ENCODE measurements around the gene USH1C. TPM values are rescaled to one million over a fixed set of nuclear protein-coding genes. Genes with fewer than 3 reads are reported as not detected.

Gene USH1C
- not detected in 2 replicates for total RNA-seq (2014; rRNA removed; shearing (Covaris generic))

DNA sequence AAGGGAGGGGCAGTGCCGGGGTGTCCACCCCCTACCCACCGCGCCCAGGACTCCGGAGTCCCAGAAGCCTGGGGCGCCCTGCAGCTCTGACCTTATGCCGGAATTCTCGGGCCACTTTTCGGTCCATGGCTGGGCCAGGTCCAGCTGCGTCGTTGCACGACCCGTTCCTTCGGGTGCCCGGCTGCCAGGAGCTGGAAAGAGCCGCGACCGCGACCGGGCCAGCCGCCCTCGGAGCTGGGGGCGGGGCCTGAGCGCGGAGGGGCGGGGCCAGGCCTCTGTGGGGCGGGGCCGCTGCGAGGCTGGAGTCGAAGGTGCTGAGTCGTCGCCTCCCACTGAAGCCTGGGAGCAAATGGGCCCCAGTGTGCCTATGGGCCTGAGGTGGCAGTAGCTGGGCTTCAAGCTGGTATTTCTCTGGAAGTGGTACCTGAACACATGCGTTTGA is at the start of gene USH1C:
Gene USH1C (minus strand): TSS at position 236 of the 442 bp plus-strand sequence. CDS start 109 bp downstream, at position 127.
- DNase-seq (ENCODE audit: low read depth) = no peak

GRCh38 chr11:17593466-17594245 is 49.4 kb upstream of the USH1C start:
- DNase-seq (ENCODE audit: low read depth) = no peak

DNA sequence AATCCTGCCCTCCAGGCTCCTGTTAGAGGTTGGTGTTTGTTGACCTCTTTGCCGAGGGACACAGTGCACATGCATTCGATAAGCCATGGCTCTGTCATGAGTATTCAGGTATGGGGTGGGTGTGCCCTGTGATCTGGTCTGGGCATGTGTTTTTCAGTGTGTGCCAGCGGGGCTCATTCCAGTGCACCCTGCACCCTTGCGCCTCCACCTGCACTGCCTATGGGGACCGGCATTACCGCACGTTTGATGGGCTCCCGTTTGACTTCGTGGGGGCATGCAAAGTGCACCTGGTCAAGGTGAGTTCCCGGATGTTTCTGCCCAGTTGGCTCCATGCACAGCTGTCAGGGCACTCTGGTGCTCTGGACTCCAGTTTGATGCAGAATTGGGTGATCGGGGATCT is 47.1 kb upstream of the USH1C start:
- DNase-seq (ENCODE audit: low read depth) = no peak

DNA sequence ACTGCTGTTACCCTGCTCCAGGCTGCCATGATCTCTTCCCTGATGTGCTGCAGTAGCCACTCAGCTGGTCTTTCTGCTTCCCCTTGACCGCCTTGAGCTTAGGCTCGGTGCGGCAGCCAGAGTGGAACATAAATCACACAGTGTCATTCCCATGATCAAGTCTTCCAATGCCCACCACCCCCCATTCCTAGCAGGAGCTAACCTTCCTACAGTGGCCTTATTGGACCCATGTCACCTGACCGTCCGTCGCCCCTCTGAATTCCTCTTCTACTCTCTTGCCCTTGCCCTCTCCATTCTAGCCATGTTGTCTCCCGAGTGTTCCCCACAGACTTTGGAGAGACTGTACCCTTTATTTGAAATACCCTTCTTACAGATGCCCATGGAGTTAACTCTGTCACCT is 46.2 kb upstream of the USH1C start:
- no peak for DNase-seq (ENCODE audit: low read depth)

DNA sequence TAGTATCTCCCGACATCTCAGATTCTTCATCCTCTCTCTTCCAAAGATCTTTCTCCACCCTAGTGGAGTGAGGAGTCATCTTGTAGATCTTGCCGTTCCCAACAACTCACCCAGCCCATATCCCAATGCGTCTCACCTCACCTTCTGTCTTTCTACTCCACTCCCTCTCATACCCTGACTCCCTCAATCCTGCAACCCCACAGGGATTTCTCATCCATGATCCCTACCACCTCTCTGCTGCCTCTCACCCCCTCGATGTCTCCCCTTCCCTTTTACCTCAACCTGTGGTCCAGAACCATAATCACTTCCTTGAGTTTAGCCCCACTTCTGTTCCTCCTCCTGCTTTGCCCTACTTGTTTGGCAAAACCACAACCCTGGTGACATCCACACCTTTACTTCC is 44.5 kb upstream of the USH1C start:
- no peak for DNase-seq (ENCODE audit: low read depth)

DNA sequence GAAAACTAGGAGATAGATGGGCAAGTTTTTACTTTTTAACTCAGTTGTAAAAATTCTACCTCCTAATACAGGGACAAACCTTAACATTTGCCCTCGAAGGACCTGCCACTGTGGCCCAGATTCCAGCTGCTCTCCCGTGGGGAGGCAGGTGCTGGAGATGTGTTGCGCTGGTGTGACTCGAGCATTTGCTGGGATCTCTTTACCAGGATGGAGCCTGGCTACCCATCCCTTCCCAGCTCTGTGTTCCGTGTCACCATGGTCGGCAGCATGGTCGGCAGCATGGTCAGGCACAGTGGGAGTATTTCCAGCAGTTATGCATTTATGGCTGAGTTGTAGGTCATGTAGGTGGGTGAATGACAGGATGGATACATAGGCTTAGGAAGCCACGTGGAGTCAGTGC is 44.0 kb upstream of the USH1C start:
- DNase-seq (ENCODE audit: low read depth) = no peak

- no peak for DNase-seq (ENCODE audit: low read depth)
Observed at GRCh38 chr11:17585911-17586695, 41.9 kb upstream of the USH1C start.

DNA sequence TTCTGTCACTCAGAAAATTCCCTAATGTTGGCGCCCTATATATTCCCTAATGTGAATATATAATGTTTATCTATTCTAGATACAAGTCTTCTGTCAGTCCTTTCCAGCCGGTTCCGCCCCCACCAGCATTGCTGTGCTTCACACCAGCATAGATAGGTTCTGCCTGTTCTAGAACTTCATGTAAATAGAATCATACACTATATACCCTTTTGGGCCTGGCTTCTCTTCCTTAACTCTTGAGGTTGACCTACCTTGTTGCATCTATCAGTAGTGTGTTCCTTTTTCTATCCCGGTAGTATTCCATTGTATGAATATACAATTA is 37.5 kb upstream of the USH1C start:
- no peak for DNase-seq (ENCODE audit: low read depth)

DNA sequence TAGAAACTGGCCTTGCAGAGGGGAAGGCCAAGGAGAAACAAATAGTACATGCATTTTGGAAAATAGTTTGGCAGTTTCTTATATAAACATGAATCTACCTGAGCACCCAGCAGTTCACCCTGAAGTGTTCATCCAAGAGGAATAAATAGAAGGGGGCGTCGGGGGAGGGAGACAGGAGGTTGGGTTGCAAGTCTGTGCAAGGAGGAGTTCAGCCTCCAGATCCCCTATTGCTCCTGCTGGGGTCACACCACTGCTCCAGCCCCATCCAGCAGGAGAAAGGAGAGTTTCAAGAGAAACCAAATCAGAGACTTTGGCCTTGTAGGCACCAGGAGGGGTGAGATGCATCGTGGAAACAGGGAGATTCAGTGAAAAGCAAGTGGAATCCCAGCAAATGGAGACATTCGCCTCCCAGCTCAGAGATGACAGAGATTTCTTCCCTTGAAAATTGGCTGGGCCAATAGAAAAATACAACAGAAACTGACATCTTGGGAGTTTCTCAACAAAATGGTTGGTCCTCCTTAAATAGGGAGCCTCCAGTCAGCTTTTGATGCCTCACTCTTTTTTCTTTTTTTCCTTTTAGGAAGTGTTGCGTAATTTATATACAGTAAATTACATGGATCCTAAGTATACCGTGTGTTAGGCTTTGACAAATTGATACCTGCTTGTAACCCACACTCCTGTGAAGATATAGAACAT is 37.0 kb upstream of the USH1C start:
- DNase-seq (ENCODE audit: low read depth) = no peak

DNA sequence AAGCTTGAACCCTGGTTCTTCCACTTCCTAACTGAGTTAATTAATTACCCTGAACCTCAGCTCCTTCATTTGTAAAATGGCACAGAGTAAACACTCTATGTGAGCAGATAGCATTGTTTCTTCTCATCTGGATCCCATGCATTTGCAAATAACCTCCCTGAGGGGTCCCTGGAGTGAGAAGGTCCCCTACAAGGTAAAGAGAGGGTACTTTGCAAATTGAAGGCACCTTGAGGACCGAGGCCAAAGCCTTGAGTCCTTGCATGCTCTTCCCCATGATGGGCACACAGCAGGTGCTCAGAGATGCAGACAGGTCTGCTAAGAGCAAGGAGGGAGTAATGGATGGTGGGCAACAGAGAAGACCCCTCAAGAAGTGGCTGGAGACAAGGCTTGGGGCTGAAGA is 36.1 kb upstream of the USH1C start:
- DNase-seq (ENCODE audit: low read depth) = no peak

DNA sequence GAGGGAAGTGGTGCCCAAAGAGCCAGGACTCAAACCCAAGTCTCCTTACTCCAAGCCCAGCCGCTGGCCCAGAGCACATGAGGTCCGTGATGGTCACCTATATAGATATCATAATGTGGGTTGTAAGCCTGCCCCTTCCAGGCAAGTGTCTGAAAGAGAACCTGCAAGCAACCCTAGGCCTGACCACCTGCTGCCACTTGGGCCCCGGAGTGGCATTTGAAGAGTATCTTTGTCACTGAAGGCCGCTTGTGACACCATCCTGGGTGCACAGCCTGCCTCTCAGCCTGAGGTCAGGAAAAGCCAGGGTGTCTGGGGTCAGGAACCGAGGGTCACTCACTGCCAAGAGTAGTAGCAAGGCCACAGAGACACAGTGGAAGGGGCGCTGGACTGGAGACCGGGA is 35.2 kb upstream of the USH1C start:
- no peak for DNase-seq (ENCODE audit: low read depth)

GRCh38 chr11:17578958-17579357 is 34.7 kb upstream of the USH1C start:
- DNase-seq (ENCODE audit: low read depth) = no peak

GRCh38 chr11:17578296-17578695 is 34.1 kb upstream of the USH1C start:
- no peak for DNase-seq (ENCODE audit: low read depth)

GRCh38 chr11:17575431-17576425 is 31.5 kb upstream of the USH1C start:
- no peak for DNase-seq (ENCODE audit: low read depth)

DNA sequence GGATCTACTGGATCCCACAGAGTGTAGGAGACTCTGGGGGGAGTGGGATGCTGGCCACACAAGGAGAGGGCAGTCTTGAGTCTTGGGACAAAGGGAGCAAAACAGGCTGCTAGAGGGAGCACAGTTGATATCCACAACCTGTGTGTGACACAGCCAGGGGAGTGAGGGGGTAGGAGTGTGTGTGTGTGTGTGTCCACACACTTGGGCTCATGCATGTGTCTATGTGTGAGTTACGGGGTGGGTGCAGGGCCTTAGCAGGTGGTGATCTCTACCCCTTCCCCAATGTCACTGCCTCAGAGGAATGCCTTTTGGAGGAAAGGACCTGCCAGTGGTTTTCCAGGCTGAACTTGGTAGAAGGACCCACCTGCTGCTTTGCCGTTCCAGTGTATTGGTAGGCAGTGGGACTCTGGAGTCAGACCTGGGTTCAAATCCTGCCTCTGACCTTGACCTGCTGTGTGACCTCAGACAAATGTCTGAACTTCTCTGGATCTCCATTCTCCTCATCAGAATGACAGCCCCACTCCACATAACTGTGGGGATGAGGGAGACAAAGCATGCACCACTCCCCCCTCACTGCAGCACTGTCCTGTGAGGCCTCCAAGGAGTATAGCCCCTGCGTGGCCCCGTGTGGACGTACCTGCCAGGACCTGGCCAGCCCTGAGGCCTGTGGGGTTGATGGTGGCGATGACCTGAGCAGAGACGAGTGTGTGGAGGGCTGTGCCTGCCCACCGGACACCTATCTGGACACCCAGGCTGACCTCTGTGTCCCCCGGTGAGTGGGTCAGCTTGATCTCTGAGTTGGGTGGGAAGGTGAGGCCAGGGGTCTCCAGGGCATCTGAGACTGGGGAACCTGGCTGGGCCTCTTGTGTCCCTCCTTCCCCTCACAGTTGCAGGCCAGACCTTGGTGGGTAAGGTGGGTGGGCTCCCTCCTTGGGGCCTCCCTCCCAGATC is 30.2 kb upstream of the USH1C start:
- DNase-seq (ENCODE audit: low read depth) = no peak

GRCh38 chr11:17573526-17573925 is 29.3 kb upstream of the USH1C start:
- no peak for DNase-seq (ENCODE audit: low read depth)

DNA sequence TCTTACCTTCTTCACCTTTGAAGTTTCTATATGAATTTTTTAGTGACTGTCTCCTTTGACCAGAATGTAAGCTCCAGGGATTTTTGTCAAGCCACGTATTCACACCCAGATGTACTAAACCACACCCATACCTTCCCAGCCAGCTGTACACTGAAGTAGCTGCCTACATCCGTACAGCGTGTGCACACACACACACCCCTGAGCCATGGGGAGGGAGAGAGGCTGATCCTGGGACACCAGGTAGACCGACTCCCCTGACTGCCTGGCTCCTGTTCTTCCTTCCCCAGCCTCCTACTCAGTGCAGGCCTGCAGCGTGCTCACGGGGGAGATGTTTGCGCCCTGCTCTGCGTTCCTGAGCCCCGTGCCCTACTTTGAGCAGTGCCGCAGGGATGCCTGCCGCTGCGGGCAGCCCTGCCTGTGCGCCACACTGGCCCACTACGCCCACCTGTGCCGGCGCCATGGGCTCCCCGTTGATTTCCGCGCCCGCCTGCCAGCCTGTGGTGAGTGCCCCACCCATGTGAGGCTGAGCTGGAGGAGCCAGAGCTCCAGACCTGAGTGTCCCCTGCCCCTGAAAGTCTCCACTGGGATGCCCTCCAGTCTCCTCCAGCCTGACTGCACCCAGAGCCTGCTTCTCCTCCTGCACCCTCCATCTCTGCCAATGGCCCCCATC is 28.7 kb upstream of the USH1C start:
- DNase-seq (ENCODE audit: low read depth) = no peak

DNA sequence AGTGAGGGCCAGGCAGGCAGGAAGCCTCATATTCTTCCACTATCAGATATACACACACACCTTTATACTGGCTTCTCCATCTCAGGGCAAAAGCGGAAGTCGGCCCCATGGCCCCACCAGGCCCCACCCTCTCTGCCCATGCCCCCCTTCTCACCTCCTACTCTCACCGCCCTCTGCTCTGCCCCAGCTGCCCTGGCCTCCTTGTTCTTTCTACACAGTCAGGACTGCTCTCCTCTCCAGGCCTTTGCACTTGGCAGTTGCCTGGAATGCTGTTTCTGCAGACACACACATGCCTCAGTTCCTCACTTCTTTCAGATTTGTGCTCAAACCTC is 28.1 kb upstream of the USH1C start:
- no peak for DNase-seq (ENCODE audit: low read depth)

DNA sequence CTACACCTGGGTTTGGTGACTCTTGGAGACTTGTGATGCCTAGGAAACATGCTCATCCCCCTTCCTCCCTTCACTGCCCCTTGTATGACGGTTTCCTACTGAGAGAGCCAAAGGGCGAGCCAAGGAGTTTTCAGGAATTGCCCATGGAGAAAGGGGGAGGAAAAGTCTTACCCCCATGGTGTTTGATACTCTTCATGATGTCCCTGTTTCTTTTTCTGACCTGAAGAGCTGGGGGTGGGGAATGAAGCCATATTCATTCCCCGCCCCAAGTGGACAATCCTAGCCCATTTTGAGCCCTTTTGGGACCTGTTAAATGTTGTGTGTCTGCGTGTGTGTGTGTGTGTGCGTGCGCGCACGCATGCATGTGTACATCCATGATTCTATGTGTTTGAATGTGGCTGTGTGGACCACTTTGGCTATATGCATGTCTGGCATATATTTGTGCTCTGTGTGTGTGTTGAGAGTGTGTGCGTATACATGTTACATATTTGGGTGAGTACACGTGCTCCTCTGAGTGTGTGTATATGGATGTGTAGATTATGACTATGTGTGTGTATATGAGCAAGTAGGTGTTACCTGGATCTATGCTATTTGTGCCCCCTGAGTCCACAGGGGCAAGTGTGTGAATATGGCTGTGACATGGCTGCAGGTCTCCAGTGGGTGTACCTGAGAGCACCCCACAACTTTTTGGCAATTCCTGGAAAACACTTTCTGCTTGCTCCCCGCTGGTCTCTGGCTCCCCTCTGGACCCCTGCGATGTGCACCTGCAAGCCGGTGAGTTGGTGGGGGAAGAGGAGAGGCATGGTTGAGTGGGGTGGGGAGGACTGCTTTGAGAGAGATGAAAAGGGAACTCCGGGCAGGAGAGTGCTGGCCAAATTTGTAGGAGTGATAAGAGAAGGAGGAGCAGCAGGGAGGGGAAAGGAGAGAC is 27.5 kb upstream of the USH1C start:
- no peak for DNase-seq (ENCODE audit: low read depth)

All from M059J (cell line).